ENCODE measurements around the gene TMUB2. TPM values are rescaled to one million over a fixed set of nuclear protein-coding genes. Genes with fewer than 3 reads are reported as not detected.

TMUB2 gene
- total RNA-seq, 3 donors from 2014 or later: 47.2 to 58.6 (median 49.1) TPM

DNA sequence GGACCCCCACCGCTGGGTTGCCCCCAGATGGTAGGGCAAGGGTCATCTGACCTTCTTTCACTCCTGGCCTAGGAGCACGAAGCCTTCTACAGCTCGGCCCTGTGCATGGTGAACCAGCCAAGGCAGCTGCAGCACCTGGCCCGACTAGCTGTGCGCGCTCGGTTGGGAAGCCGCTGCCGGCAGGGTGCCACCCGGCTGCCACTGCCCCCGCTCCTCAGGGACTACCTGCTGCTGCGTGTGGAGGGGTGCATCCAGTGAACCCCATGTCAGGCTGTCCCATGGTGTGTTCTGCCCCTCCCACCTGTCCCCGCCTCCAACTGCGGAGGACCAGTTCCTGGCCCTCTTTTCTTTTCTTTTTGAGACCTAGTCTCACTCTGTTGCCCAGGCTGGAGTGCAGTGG is 8.6 kb upstream of the TMUB2 start:
- DNase-seq (no peak), ATAC-seq (no peak)
- Histone ChIP-seq H3K9me3 (no peaks in the 10 kb centered on the region), H3K36me3 (ENCODE audit: low read depth) (no peaks in the 10 kb centered on the region), H3K4me3 (no peak overlapping the region), H3K4me1 (ENCODE audit: low read depth) (no peaks in the 10 kb centered on the region)
- intact Hi-C loops (cut with DNase I, micrococcal nuclease): no loop called here
- TF ChIP-seq, protein P1, sequence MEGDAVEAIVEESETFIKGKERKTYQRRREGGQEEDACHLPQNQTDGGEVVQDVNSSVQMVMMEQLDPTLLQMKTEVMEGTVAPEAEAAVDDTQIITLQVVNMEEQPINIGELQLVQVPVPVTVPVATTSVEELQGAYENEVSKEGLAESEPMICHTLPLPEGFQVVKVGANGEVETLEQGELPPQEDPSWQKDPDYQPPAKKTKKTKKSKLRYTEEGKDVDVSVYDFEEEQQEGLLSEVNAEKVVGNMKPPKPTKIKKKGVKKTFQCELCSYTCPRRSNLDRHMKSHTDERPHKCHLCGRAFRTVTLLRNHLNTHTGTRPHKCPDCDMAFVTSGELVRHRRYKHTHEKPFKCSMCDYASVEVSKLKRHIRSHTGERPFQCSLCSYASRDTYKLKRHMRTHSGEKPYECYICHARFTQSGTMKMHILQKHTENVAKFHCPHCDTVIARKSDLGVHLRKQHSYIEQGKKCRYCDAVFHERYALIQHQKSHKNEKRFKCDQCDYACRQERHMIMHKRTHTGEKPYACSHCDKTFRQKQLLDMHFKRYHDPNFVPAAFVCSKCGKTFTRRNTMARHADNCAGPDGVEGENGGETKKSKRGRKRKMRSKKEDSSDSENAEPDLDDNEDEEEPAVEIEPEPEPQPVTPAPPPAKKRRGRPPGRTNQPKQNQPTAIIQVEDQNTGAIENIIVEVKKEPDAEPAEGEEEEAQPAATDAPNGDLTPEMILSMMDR (IDR thresholded peaks at IDR 0.05): no peak

DNA sequence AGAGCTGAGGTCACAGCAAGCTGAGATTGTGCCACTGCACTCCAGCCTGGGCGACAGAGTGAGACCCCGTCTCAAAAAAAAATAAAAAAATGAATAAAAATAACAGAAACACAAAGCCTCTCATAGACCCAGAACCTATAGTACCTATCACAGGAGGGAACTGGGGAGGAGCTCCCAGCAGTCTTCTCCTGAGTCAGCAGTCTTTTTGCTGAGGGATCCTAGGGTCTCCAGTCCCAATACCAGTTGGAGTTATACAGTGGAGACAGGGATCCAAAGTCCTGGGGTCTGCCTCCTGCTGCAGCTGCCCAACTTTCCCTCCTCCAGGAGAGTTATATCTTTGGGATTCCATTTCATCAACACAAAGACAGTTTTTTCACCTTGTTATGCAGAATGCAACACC is 3.7 kb upstream of the TMUB2 start:
- TF ChIP-seq, protein P1 (IDR thresholded peaks at IDR 0.05): no peak
- intact Hi-C loops (cut with DNase I, micrococcal nuclease): no loop called here
- no peak for DNase-seq
- no peaks in the 10 kb centered on the region for H3K9me3 ChIP-seq
- ATAC-seq: no peak
- no peak overlapping the region for H3K4me3 ChIP-seq
- peaks cover 13% of the 10 kb centered on the region for H3K4me1 ChIP-seq (ENCODE audit: low read depth)
- no peaks in the 10 kb centered on the region for H3K36me3 ChIP-seq (ENCODE audit: low read depth)

DNA sequence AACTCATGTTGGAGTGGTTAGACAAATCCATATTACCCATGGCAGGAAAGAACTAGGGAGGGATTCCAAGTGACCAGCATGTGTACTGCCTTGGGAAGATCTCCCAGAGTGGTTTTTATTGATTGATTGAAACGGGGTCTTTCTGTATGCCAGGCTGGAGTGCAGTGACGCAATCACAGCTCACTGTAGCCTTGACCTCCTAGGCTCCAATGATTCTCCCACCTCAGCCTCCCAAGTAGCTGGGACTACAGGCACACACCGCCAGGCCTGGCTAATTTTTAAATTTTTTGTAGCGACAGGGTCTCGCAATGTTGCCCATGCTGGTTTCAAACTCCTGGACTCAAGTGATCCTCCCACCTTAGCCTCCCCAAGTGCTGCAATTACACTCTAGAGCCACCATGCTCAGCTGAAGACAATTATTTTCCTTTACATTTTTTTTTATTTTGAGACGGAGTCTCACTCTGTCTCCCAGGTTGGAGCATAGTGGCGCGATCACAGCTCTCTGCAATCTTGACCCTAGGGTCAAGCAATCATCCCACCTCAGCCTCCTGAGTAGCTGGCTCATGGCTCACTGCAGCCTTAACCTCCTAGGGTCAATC is 2.5 kb upstream of the TMUB2 start:
- Histone ChIP-seq H3K36me3 (ENCODE audit: low read depth) (no peaks in the 10 kb centered on the region), H3K4me1 (ENCODE audit: low read depth) (peaks cover 16% of the 10 kb centered on the region), H3K4me3 (no peak overlapping the region), H3K9me3 (no peaks in the 10 kb centered on the region)
- ATAC-seq (no peak), DNase-seq (no peak)
- intact Hi-C loops (cut with DNase I, micrococcal nuclease): no loop called here
- TF ChIP-seq, protein P1 (IDR thresholded peaks at IDR 0.05): no peak

DNA sequence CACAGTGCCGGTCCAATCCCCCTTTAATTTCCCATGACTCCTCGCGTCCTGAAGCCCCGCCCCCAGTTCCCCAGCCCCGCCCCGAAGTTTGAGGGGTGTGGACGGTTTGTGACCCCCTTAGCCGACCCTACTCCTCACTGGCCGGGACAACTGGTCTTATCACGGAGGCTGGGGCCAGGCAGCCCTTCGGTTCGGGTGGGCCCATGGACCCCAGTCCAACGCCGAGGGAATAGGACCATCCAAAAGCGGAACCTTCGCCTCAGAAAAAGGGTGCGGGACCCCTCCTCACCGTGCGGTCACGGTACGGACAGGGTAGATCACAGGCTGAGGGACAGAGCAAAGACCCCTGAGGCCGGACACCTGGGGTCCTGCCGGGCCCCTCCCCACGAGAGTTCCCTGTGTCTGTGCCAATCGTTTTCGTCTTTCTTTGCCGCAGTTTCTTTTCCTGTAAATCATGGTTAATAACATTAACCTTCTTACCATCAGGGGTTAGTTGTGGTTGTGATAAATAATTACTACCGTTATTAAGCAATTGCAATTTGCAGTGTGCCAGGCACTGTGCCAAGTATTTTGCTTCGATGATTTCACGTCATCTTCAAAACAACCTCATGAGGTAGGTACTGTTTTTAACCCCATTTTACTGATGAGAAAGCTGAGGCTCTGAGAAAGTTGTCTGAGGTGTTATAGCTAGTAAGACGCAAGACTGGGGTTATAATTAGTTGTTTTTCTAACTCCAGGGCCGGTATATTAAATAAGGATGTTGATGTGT is 543 bp downstream of the TMUB2 start:
- ATAC-seq: peak; percentile 69
- peaks cover 22% of the 10 kb centered on the region for H3K4me1 ChIP-seq (ENCODE audit: low read depth)
- intact Hi-C loops (cut with DNase I, micrococcal nuclease): no loop called here
- no peaks in the 10 kb centered on the region for H3K36me3 ChIP-seq (ENCODE audit: low read depth)
- DNase-seq: peak in 1 of 3 donors; percentile 55
- no peaks in the 10 kb centered on the region for H3K9me3 ChIP-seq
- H3K4me3 ChIP-seq: peak overlapping the region; percentile 78
- TF ChIP-seq, protein P1 (IDR thresholded peaks at IDR 0.05): no peak

DNA sequence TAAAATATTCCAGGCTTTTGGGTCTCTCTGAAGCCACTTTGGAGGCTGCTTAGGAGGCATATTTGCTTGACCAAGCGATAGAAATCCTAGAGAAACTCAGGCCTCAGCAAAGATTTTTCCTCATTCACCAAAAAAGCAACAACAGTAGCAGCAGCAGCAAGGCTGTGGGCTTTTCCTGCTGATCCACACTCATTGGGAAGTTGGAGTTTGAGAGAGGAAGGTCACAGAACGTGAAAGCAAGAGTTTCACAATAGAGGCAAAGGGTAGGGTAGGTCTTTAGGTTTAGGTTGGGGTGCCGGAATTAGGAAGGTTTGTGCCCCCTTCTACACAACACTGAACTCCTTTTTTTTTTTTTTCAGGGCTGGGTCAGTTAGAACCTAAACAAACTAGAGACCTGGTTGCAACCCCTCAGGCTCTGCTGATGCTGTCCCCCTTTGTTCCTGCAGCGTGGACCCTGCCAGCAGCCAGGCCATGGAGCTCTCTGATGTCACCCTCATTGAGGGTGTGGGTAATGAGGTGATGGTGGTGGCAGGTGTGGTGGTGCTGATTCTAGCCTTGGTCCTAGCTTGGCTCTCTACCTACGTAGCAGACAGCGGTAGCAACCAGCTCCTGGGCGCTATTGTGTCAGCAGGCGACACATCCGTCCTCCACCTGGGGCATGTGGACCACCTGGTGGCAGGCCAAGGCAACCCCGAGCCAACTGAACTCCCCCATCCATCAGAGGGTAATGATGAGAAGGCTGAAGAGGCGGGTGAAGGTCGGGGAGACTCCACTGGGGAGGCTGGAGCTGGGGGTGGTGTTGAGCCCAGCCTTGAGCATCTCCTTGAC is 2.0 kb downstream of the TMUB2 start:
- TF ChIP-seq, protein P1 (IDR thresholded peaks at IDR 0.05): no peak
- Histone ChIP-seq H3K9me3 (no peaks in the 10 kb centered on the region), H3K4me1 (ENCODE audit: low read depth) (peaks cover 31% of the 10 kb centered on the region), H3K36me3 (ENCODE audit: low read depth) (no peaks in the 10 kb centered on the region), H3K4me3 (no peak overlapping the region)
- DNase-seq (peak in 1 of 3 donors; percentile 32), ATAC-seq (no peak)
- intact Hi-C loops (cut with DNase I, micrococcal nuclease): no loop called here
